Panc1 (cell line): ENCODE measurements around the gene KIF26B. TPM values are rescaled to one million over a fixed set of nuclear protein-coding genes. Genes with fewer than 3 reads are reported as not detected.
A peak's percentile ranks its signal among the peaks of the same experiment; 100 is the strongest.

Experiments used
- ATAC-seq: fragments of 200-7000 bp; cut with Tn5 transposase; 2 replicates; pipeline ENCODE4 v1.9.1; 2020; ENCODE audit warnings: mild to moderate bottlenecking, moderate library complexity
- BruUV-seq: library from RNA; stranded (reverse); fragments of 400-500 nt; replicated peaks from 2 replicates; lab custom pipeline; 2021; lab: Mats Ljungman, UMichigan
- CTCF ChIA-PET: fragments of 300-600 bp; sonication (Branson Sonifier 250); formaldehyde crosslinking; loops from one replicate; lab custom pipeline; 2022; ENCODE audit warnings: antibody characterized with exemption; lab: Charles Lee
- POLR2A ChIA-PET: fragments of 300-600 bp; sonication (Branson Sonifier 250); formaldehyde crosslinking; loops from one replicate; lab custom pipeline; 2022; ENCODE audit warnings: antibody characterized with exemption; lab: Charles Lee
- DNase-seq: peaks from one replicate; pipeline ENCODE4 v3.0.0-alpha.2; 2010; ENCODE audit warnings: low read depth, low spot score
- H3K27ac ChIP-seq: 2 replicates; pipeline ENCODE4 v1.5.1; 2011; ENCODE audit warnings: mild to moderate bottlenecking, low read length, inconsistent platforms
- H3K27me3 ChIP-seq: fragments of 200-500 bp; sonication (Bioruptor generic); 2 replicates; pipeline ENCODE4 v1.6.0; 2014; ENCODE audit warnings: low read length, inconsistent platforms; ENCODE audit not compliant: control insufficient read depth, insufficient read depth
- H3K36me3 ChIP-seq: fragments of 200-500 bp; sonication (Bioruptor generic); 2 replicates; pipeline ENCODE4 v1.5.1; 2014; ENCODE audit warnings: inconsistent platforms, mild to moderate bottlenecking, low read length, moderate library complexity; ENCODE audit not compliant: control insufficient read depth, insufficient read depth
- H3K4me1 ChIP-seq: 2 replicates; pipeline ENCODE4 v1.5.1; 2011; ENCODE audit warnings: inconsistent platforms, mild to moderate bottlenecking, low read length, moderate library complexity; ENCODE audit not compliant: control insufficient read depth, insufficient read depth
- H3K4me3 ChIP-seq, 2 experiments: 2 replicates each; pipeline ENCODE4 v1.5.1; 2011 to 2012; ENCODE audit warnings: low read depth in 2 of 2, low read length in 2 of 2, mild to moderate bottlenecking in 2 of 2, inconsistent platforms in 1 of 2, moderate library complexity in 1 of 2
- H3K9me3 ChIP-seq: fragments of 200-500 bp; sonication (Bioruptor generic); 2 replicates; pipeline ENCODE4 v1.5.1; 2014; ENCODE audit warnings: low read depth, mild to moderate bottlenecking, inconsistent platforms, low read length, moderate library complexity; ENCODE audit not compliant: control insufficient read depth, insufficient read depth
- POLR2AphosphoS5 ChIP-seq: IDR thresholded peaks from 2 replicates; pipeline ENCODE4 v1.6.1; 2012; ENCODE audit warnings: mild to moderate bottlenecking, low read depth, low read length, moderate library complexity
- SIN3A ChIP-seq: IDR thresholded peaks from 2 replicates; pipeline ENCODE4 v1.6.1; 2012; ENCODE audit warnings: low read depth, mild to moderate bottlenecking, low read length, moderate library complexity, borderline replicate concordance; ENCODE audit not compliant: insufficient read depth
- TCF7L2 ChIP-seq: IDR thresholded peaks from 2 replicates; pipeline ENCODE4 v1.6.1; 2011; ENCODE audit warnings: mild to moderate bottlenecking, low read depth, low read length, inconsistent platforms
- in situ Hi-C: cut with HindIII; loops from 2 replicates; pipeline ENCODE4 v1.10.0; 2016; ENCODE audit warnings: low sequenced_read_pairs, low pct_unique_long_range_greater_than_20kb
- intact Hi-C: fragments of 100-400 bp; cut with micrococcal nuclease; formaldehyde crosslinking; loops from one replicate; pipeline ENCODE4 v1.10.0; 2022; ENCODE audit not compliant: unreplicated experiment
- total RNA-seq: library from RNA; stranded (reverse); gene quantifications from one replicate; pipeline ENCODE4 v1.2.1, GENCODE V29; 2021; ENCODE audit not compliant: unreplicated experiment
- TF ChIP-seq, protein P1 (sequence below): fragments of 450-650 bp; IDR thresholded peaks from 2 replicates; pipeline ENCODE4 v1.5.1; 2017; ENCODE audit warnings: mild to moderate bottlenecking
- TF ChIP-seq, protein P2 (sequence below), 2 experiments: IDR thresholded peaks; 2 replicates each; pipeline ENCODE4 v1.6.1; 2011 to 2012; ENCODE audit warnings: low read depth in 2 of 2, control low read depth in 1 of 2, low read length in 1 of 2, mild to moderate bottlenecking in 1 of 2, moderate library complexity in 1 of 2; ENCODE audit not compliant: insufficient read depth in 1 of 2

KIF26B gene
- total RNA-seq, 1 experiment from 2014 or later = 0.33 TPM

DNA sequence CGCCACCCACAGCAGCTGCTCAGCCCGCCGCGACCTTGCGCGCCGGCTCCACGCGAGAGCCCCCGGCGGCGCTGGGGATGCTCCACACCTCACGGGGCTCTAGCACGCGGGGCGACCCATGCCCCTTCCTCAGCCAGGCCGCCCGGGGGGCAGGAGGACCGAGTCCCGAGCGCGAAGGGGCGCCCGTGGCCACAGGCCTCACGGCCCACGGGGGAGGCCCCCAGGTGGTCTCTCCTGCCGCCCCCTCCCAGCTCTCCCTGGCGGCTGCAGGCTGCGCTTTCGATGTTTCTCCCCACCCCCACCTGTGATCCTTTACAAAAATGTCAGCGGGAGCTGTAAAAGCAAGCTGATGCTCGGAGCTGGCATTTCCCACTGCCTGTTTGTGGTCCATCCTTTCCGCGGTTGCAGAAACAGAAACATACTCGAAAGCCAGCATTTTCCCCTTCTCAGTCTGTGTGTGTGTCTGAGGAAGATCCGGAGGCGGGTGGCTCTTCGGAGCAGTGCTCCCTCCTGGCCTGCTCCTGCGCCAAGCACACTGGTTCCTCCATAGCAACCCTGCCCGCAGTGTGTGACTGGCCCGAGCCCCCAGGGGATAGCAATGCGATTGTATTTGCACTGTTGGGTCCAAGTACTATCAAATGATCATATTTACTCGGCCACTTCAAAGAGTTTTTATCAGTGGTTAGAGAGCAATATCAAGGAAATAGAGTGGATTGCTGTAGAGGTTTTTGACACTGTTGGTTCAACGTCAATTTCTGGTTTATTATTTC, 2.1 kb downstream of the KIF26B start:
- ChIA-PET CTCF (interaction anchor here (0.6 to 0.8 kb wide), 4 partner anchors 9 to 400 kb away, joined by 4 to 14 read pairs (median 7); no protein-coding TSS in a partner anchor), POLR2A (no interaction called here)
- BruUV-seq = no TSS peak
- H3K4me3 ChIP-seq = peak overlapping the region; percentile 57 to 60
- H3K27me3 ChIP-seq = peaks cover 27% of the 10 kb centered on the region
- no peak overlapping the region for H3K27ac ChIP-seq
- DNase-seq = no peak
- TF ChIP-seq, protein P1, sequence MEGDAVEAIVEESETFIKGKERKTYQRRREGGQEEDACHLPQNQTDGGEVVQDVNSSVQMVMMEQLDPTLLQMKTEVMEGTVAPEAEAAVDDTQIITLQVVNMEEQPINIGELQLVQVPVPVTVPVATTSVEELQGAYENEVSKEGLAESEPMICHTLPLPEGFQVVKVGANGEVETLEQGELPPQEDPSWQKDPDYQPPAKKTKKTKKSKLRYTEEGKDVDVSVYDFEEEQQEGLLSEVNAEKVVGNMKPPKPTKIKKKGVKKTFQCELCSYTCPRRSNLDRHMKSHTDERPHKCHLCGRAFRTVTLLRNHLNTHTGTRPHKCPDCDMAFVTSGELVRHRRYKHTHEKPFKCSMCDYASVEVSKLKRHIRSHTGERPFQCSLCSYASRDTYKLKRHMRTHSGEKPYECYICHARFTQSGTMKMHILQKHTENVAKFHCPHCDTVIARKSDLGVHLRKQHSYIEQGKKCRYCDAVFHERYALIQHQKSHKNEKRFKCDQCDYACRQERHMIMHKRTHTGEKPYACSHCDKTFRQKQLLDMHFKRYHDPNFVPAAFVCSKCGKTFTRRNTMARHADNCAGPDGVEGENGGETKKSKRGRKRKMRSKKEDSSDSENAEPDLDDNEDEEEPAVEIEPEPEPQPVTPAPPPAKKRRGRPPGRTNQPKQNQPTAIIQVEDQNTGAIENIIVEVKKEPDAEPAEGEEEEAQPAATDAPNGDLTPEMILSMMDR = peak; percentile 25
- TF ChIP-seq POLR2AphosphoS5 (no peak), SIN3A (no peak), TCF7L2 (peak; percentile 50; the same call in 1 of the 2 replicates)
- TF ChIP-seq, protein P2, sequence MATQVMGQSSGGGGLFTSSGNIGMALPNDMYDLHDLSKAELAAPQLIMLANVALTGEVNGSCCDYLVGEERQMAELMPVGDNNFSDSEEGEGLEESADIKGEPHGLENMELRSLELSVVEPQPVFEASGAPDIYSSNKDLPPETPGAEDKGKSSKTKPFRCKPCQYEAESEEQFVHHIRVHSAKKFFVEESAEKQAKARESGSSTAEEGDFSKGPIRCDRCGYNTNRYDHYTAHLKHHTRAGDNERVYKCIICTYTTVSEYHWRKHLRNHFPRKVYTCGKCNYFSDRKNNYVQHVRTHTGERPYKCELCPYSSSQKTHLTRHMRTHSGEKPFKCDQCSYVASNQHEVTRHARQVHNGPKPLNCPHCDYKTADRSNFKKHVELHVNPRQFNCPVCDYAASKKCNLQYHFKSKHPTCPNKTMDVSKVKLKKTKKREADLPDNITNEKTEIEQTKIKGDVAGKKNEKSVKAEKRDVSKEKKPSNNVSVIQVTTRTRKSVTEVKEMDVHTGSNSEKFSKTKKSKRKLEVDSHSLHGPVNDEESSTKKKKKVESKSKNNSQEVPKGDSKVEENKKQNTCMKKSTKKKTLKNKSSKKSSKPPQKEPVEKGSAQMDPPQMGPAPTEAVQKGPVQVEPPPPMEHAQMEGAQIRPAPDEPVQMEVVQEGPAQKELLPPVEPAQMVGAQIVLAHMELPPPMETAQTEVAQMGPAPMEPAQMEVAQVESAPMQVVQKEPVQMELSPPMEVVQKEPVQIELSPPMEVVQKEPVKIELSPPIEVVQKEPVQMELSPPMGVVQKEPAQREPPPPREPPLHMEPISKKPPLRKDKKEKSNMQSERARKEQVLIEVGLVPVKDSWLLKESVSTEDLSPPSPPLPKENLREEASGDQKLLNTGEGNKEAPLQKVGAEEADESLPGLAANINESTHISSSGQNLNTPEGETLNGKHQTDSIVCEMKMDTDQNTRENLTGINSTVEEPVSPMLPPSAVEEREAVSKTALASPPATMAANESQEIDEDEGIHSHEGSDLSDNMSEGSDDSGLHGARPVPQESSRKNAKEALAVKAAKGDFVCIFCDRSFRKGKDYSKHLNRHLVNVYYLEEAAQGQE (IDR thresholded peaks at IDR 0.05; ENCODE audit: insufficient read depth in 1 of 2, low read depth in 2 of 2, low read length in 1 of 2) = no peak
- peaks cover 9% of the 10 kb centered on the region for H3K4me1 ChIP-seq
- no peaks in the 10 kb centered on the region for H3K9me3 ChIP-seq
- H3K36me3 ChIP-seq = no peaks in the 10 kb centered on the region; the same call in 1 of the 2 replicates
- intact Hi-C loops (loop anchor here (5.0 to 10.0 kb wide), 2 partner anchors 225 to 1128 kb away; no protein-coding TSS in a partner anchor), in situ Hi-C loops (no loop called here)
- no peak for ATAC-seq

DNA sequence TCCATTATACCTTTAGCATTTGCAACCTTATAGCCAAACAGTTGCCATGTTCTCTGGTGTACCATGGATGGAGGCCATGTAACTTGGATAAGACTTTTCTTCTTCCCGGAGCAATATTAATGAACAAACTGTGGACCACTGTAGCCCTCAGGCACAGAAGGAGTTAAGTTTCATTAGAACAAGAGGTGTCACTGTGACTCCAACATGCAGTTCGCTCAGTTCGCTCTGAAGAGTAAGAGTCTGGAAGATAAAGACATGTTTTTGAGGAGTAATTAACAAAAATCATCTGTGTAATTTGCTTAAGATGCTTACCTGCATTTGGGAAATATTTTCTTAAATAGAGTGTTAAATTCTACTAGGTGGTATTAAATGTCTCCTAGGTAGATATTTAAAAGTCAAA, 4.1 kb downstream of the KIF26B start:
- Histone ChIP-seq H3K36me3 (no peaks in the 10 kb centered on the region), H3K4me1 (peaks cover 4% of the 10 kb centered on the region), H3K4me3 (no peak overlapping the region), H3K27me3 (peaks cover 25% of the 10 kb centered on the region), H3K27ac (no peak overlapping the region), H3K9me3 (no peaks in the 10 kb centered on the region)
- BruUV-seq = no TSS peak
- POLR2A ChIA-PET = no interaction called here
- DNase-seq = no peak
- in situ Hi-C loops (no loop called here), intact Hi-C loops (loop anchor here (5.0 to 10.0 kb wide), 2 partner anchors 223 to 1126 kb away; no protein-coding TSS in a partner anchor)
- TF ChIP-seq POLR2AphosphoS5 (no peak), TCF7L2 (no peak), SIN3A (no peak)
- TF ChIP-seq, protein P1 = no peak
- TF ChIP-seq, protein P2 (IDR thresholded peaks at IDR 0.05; ENCODE audit: insufficient read depth in 1 of 2, low read depth in 2 of 2, low read length in 1 of 2) = no peak
- CTCF ChIA-PET = no interaction called here
- ATAC-seq = no peak
